ENCODE results near the gene UFSP1.

DNA sequence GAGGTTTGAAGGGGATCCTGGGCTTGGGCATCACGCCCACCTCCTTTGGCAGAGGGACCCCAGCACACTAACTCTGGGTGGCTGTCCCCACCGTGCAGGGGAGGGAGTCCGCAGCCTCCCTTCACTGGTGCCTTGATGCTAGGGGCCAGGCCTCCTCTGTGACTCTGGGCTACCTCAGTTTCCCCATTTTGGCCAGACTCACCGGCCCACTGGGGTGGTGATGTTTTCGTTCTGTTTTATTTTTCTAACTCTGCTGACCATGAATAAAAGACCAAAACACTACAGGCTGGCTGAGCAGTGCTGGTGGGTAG lies 22.8 kb downstream of the UFSP1 start:
- TF ChIP-seq, protein P1, sequence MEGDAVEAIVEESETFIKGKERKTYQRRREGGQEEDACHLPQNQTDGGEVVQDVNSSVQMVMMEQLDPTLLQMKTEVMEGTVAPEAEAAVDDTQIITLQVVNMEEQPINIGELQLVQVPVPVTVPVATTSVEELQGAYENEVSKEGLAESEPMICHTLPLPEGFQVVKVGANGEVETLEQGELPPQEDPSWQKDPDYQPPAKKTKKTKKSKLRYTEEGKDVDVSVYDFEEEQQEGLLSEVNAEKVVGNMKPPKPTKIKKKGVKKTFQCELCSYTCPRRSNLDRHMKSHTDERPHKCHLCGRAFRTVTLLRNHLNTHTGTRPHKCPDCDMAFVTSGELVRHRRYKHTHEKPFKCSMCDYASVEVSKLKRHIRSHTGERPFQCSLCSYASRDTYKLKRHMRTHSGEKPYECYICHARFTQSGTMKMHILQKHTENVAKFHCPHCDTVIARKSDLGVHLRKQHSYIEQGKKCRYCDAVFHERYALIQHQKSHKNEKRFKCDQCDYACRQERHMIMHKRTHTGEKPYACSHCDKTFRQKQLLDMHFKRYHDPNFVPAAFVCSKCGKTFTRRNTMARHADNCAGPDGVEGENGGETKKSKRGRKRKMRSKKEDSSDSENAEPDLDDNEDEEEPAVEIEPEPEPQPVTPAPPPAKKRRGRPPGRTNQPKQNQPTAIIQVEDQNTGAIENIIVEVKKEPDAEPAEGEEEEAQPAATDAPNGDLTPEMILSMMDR (IDR thresholded peaks at IDR 0.05) = no peak
- no peak for TF ChIP-seq POLR2A (IDR thresholded peaks at IDR 0.05)

Data from prostate gland (tissue), 2 donors.